ENCODE results near the gene PNMA5. TPM values are rescaled to one million over a fixed set of nuclear protein-coding genes. Genes with fewer than 3 reads are reported as not detected.
"Not testable (repeated sequence)": the region's sequence is repeated elsewhere in the genome, so short reads cannot be mapped to it uniquely, and the experiment has no call there.

The PNMA5 gene
- total RNA-seq, 1 experiment from 2014 or later, result not detected

GRCh38 chrX:152988536-152989291 lies 5.2 kb downstream of the PNMA5 start:
- no peaks in the 10 kb centered on the region for H3K36me3 ChIP-seq (replicated peaks; ENCODE audit: control insufficient read depth, insufficient read depth, low read length)
- no peaks in the 10 kb centered on the region for H3K27me3 ChIP-seq (ENCODE audit: control insufficient read depth, insufficient read depth, low read length)
- H3K4me3 ChIP-seq (ENCODE audit: insufficient read depth, low read depth, low read length), result no peak overlapping the region
- DNase-seq, result no peak

- Histone ChIP-seq H3K36me3 (replicated peaks; ENCODE audit: control insufficient read depth, insufficient read depth, low read length) (no peaks in the 10 kb centered on the region), H3K27me3 (ENCODE audit: control insufficient read depth, insufficient read depth, low read length) (no peaks in the 10 kb centered on the region), H3K4me3 (ENCODE audit: insufficient read depth, low read depth, low read length) (no peak overlapping the region)
- DNase-seq, result no peak
Measured at GRCh38 chrX:152987801-152988200, 6.1 kb downstream of the PNMA5 start.

GRCh38 chrX:152987156-152987555 lies 6.8 kb downstream of the PNMA5 start:
- not testable (repeated sequence) for H3K4me3 ChIP-seq (ENCODE audit: insufficient read depth, low read depth, low read length); H3K36me3 ChIP-seq (replicated peaks; ENCODE audit: control insufficient read depth, insufficient read depth, low read length); DNase-seq; H3K27me3 ChIP-seq (ENCODE audit: control insufficient read depth, insufficient read depth, low read length)

- H3K27me3 ChIP-seq (ENCODE audit: control insufficient read depth, insufficient read depth, low read length); H3K4me3 ChIP-seq (ENCODE audit: insufficient read depth, low read depth, low read length); DNase-seq; H3K36me3 ChIP-seq (replicated peaks; ENCODE audit: control insufficient read depth, insufficient read depth, low read length): not testable (repeated sequence)
Measured at GRCh38 chrX:152985383-152985782, 8.5 kb downstream of the PNMA5 start.

- Histone ChIP-seq H3K27me3 (ENCODE audit: control insufficient read depth, insufficient read depth, low read length) (no peaks in the 10 kb centered on the region), H3K4me3 (ENCODE audit: insufficient read depth, low read depth, low read length) (no peak overlapping the region), H3K36me3 (replicated peaks; ENCODE audit: control insufficient read depth, insufficient read depth, low read length) (no peaks in the 10 kb centered on the region; the same call in 1 of the 2 replicates)
- DNase-seq, result no peak
Measured at GRCh38 chrX:152968193-152968592, 25.7 kb downstream of the PNMA5 start.

GRCh38 chrX:152960115-152960514 lies 33.8 kb downstream of the PNMA5 start:
- DNase-seq, result no peak
- Histone ChIP-seq H3K36me3 (replicated peaks; ENCODE audit: control insufficient read depth, insufficient read depth, low read length) (no peaks in the 10 kb centered on the region), H3K27me3 (ENCODE audit: control insufficient read depth, insufficient read depth, low read length) (no peaks in the 10 kb centered on the region), H3K4me3 (ENCODE audit: insufficient read depth, low read depth, low read length) (no peak overlapping the region)

- no peaks in the 10 kb centered on the region for H3K27me3 ChIP-seq (ENCODE audit: control insufficient read depth, insufficient read depth, low read length)
- DNase-seq, result no peak
- no peaks in the 10 kb centered on the region for H3K36me3 ChIP-seq (replicated peaks; ENCODE audit: control insufficient read depth, insufficient read depth, low read length)
- H3K4me3 ChIP-seq (ENCODE audit: insufficient read depth, low read depth, low read length), result no peak overlapping the region
Measured at GRCh38 chrX:152959626-152960025, 34.3 kb downstream of the PNMA5 start.

- H3K36me3 ChIP-seq (replicated peaks; ENCODE audit: control insufficient read depth, insufficient read depth, low read length), result no peaks in the 10 kb centered on the region
- H3K4me3 ChIP-seq (ENCODE audit: insufficient read depth, low read depth, low read length), result peak overlapping the region; percentile 25; the same call in 1 of the 2 replicates
- peak; percentile 80 for DNase-seq
- H3K27me3 ChIP-seq (ENCODE audit: control insufficient read depth, insufficient read depth, low read length), result no peaks in the 10 kb centered on the region
Measured at GRCh38 chrX:152958524-152959465, 35.1 kb downstream of the PNMA5 start.

- DNase-seq, result no peak
- H3K36me3 ChIP-seq (replicated peaks; ENCODE audit: control insufficient read depth, insufficient read depth, low read length), result no peaks in the 10 kb centered on the region
- H3K4me3 ChIP-seq (ENCODE audit: insufficient read depth, low read depth, low read length), result no peak overlapping the region
- H3K27me3 ChIP-seq (ENCODE audit: control insufficient read depth, insufficient read depth, low read length), result no peaks in the 10 kb centered on the region
Measured at GRCh38 chrX:152958047-152958446, 35.9 kb downstream of the PNMA5 start.

GRCh38 chrX:152950786-152951185 lies 43.1 kb downstream of the PNMA5 start:
- Histone ChIP-seq H3K27me3 (ENCODE audit: control insufficient read depth, insufficient read depth, low read length) (no peaks in the 10 kb centered on the region), H3K36me3 (replicated peaks; ENCODE audit: control insufficient read depth, insufficient read depth, low read length) (no peaks in the 10 kb centered on the region), H3K4me3 (ENCODE audit: insufficient read depth, low read depth, low read length) (no peak overlapping the region)
- DNase-seq, result no peak

GRCh38 chrX:152949114-152949513 lies 44.8 kb downstream of the PNMA5 start:
- Histone ChIP-seq H3K4me3 (ENCODE audit: insufficient read depth, low read depth, low read length) (no peak overlapping the region), H3K27me3 (ENCODE audit: control insufficient read depth, insufficient read depth, low read length) (no peaks in the 10 kb centered on the region), H3K36me3 (replicated peaks; ENCODE audit: control insufficient read depth, insufficient read depth, low read length) (no peaks in the 10 kb centered on the region)
- DNase-seq, result no peak

GRCh38 chrX:152946681-152947080 lies 47.2 kb downstream of the PNMA5 start:
- H3K4me3 ChIP-seq (ENCODE audit: insufficient read depth, low read depth, low read length), result no peak overlapping the region
- H3K27me3 ChIP-seq (ENCODE audit: control insufficient read depth, insufficient read depth, low read length), result no peaks in the 10 kb centered on the region
- H3K36me3 ChIP-seq (replicated peaks; ENCODE audit: control insufficient read depth, insufficient read depth, low read length), result no peaks in the 10 kb centered on the region
- DNase-seq, result no peak

- no peaks in the 10 kb centered on the region for H3K36me3 ChIP-seq (replicated peaks; ENCODE audit: control insufficient read depth, insufficient read depth, low read length)
- no peaks in the 10 kb centered on the region for H3K27me3 ChIP-seq (ENCODE audit: control insufficient read depth, insufficient read depth, low read length)
- H3K4me3 ChIP-seq (ENCODE audit: insufficient read depth, low read depth, low read length), result no peak overlapping the region
- no peak for DNase-seq
Measured at GRCh38 chrX:152945021-152945979, 48.6 kb downstream of the PNMA5 start.

GRCh38 chrX:152943826-152944225 lies 50.1 kb downstream of the PNMA5 start:
- no peaks in the 10 kb centered on the region for H3K36me3 ChIP-seq (replicated peaks; ENCODE audit: control insufficient read depth, insufficient read depth, low read length)
- no peak overlapping the region for H3K4me3 ChIP-seq (ENCODE audit: insufficient read depth, low read depth, low read length)
- no peaks in the 10 kb centered on the region for H3K27me3 ChIP-seq (ENCODE audit: control insufficient read depth, insufficient read depth, low read length)
- no peak for DNase-seq

All from H7 (cell line).